GM12892 (cell line): ENCODE data around the gene PLPP4.
"Not testable (repeated sequence)": the region's sequence is repeated elsewhere in the genome, so short reads cannot be mapped to it uniquely, and the experiment has no call there.

ENCODE experiments used
- DNase-seq: peaks from one replicate; pipeline ENCODE4 v3.0.0; 2011; ENCODE audit not compliant: insufficient read length
- FAIRE-seq: peaks from 2 replicates; lab custom pipeline; 2011; peaks lifted over from hg19 to GRCh38; lab: Jason Lieb, UNC
- POLR2A ChIP-seq: IDR thresholded peaks from 2 replicates; pipeline ENCODE4 v1.6.1; 2011; ENCODE audit warnings: low read depth, low read length, control low read depth
- POLR2AphosphoS5 ChIP-seq: IDR thresholded peaks from 2 replicates; pipeline ENCODE4 v1.6.1; 2011; ENCODE audit warnings: low read depth, low read length, control low read depth
- TAF1 ChIP-seq: IDR thresholded peaks from 2 replicates; pipeline ENCODE4 v1.6.1; 2011; ENCODE audit warnings: low read depth, mild to moderate bottlenecking, control low read depth, low read length, borderline replicate concordance

The PLPP4 gene

DNA sequence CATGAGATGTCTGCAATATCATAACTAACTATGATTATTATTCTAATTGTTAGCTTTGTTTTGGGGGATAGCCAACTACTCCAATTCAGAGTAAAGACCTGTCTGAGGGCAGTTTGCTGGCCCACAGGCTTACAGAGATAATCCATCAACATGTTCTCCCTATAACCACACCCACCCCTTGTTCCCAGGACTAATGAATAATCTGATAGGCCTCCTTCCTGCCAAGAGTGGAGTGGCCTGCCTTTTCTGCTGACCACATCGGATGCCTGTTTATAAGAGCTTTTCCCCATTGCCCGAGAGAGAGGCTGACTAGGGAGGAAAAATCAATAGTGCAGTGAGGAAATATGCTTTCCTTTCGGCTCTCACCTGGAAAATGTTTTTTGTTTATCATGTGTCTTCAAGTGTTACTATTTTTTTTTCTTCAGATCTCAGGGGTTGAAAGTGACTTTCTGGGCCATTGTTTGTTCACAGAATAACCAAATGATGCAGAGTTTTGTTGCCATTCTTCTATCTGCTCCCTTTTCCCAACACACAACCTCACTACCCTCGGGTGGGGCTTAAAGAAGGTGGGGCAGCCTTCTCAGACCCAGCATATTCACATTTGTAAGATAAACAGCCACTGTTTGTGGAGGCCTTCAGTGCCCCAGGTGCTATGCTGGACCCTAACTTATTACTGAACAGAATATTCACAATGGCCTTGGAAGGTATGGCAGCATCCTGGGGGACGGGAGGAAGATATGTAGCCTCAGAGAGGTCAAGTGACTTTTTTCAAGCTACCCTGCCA is 38.4 kb downstream of the PLPP4 start:
- no peak for TF ChIP-seq POLR2A
- no peak for TF ChIP-seq POLR2AphosphoS5
- no peak for TF ChIP-seq TAF1
- FAIRE-seq (no peak), DNase-seq (no peak)

DNA sequence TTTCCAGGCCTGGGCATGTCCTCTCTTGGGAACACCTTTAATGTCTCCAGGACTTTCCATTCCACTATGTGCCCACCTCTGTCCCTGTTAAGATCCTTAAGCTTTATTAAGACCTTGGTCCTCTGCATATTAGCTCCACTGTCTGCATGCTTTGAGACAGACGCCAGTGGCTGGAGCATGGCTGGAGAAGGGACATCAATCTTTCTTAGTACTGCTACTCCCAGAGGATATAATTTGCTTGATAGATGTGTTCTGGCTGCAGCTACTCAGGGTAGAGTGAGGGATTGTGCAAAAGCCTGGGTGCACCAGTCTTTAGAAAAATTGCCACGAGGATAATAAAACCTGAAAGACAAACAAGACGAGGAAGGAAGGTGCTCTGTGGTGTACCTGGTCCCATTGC is 42.9 kb downstream of the PLPP4 start:
- TF ChIP-seq POLR2A = no peak
- no peak for TF ChIP-seq TAF1
- no peak for TF ChIP-seq POLR2AphosphoS5
- FAIRE-seq (no peak), DNase-seq (no peak)

- DNase-seq (no peak), FAIRE-seq (no peak)
- TF ChIP-seq TAF1 = no peak
- TF ChIP-seq POLR2AphosphoS5 = no peak
- no peak for TF ChIP-seq POLR2A
These were observed 46.7 kb downstream of the PLPP4 start for GRCh38 chr10:120503689-120504088.

DNA sequence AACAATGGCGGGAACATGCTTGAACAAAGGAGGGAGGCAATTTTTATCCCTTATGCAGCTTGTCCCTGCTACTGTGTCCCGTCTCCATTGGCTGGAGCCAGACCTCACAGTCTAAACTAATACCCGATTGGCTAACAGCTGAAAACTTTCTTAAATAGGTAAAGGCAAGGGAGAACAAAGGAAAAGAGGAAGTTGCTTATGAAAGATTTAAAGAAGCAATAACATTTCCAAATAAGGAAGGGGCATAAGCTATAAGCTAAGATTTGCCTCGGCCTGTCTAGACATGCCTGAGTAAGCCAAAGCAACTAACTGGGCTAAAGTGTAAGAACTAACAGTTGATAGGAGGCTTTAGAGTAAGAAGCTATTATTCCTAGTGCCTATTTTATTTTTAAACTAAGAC is 47.2 kb downstream of the PLPP4 start:
- not testable (repeated sequence) for DNase-seq
- FAIRE-seq = peak; percentile 46

DNA sequence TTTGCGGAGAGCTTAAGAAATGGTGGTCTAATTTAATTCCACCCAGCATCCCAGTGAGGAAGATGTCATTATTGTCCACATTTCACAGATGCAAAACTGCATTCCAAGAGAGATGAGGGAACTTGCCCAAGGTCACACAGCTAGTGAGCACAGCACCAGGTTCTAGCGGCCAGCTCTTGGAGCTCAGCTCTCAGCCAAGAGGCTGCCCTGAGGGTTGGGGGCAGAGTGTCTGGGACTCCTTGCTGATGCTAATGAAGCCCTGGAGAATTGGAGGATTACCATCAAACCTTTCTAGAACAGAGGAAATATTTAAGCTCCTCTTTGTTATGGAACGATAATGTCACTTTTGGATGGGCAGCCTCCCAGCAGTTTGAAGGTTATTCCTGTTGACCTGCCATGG is 48.0 kb downstream of the PLPP4 start:
- no peak for TF ChIP-seq POLR2A
- TF ChIP-seq TAF1 = no peak
- FAIRE-seq (no peak), DNase-seq (no peak)

- no peak for FAIRE-seq
- DNase-seq = no peak
- TF ChIP-seq POLR2AphosphoS5 = no peak
- no peak for TF ChIP-seq POLR2A
- TF ChIP-seq TAF1 = no peak
These were observed 48.8 kb downstream of the PLPP4 start for GRCh38 chr10:120505866-120506265.

- DNase-seq = no peak
- TF ChIP-seq POLR2AphosphoS5 (no peak), TAF1 (no peak), POLR2A (no peak)
- no peak for FAIRE-seq
These were observed 49.6 kb downstream of the PLPP4 start for GRCh38 chr10:120506674-120507073.

GRCh38 chr10:120507175-120507574 is 50.1 kb downstream of the PLPP4 start:
- TF ChIP-seq TAF1 (no peak), POLR2A (no peak), POLR2AphosphoS5 (no peak)
- no peak for FAIRE-seq
- DNase-seq = no peak

DNA sequence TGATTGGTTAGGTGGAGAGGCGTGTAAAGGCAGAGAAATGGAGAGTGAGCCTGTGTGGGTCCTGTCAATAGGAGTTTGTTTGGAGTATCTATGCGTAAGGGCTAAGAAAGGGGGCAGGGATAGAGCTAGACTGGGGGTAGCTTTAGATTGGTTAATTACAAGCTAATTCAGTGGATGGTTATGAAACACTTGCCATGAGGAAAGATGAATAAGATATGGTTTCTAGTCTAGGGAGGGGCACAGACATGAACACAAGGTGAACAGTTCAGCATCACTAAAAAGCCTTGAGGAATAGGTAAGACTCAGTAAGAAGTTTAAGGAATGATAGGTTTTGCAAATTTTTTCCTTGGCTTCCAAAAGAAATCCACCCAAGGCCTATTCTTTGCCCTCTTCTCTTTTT is 50.6 kb downstream of the PLPP4 start:
- TF ChIP-seq POLR2AphosphoS5 (no peak), TAF1 (no peak), POLR2A (no peak)
- DNase-seq = no peak
- no peak for FAIRE-seq

DNA sequence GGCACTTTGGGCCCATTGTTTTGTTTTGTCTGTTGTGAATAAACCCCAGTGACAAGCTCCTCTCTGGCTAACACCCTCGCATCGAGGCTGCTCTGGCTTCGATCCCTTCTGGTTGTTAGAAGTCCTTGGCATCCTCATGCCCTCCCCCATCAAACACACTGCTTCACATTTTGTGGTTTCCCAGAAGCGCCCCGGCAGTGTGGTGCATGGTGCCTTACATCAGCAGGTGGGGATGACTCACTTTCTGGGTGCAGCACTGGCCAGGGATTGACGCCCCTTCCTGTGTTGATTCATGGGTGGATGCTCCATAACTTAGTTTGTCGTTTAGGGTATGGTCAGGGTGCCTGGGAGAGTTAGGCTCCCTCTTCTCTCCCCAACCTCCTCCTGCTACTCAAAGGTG is 51.4 kb downstream of the PLPP4 start:
- TF ChIP-seq TAF1 (no peak), POLR2A (no peak), POLR2AphosphoS5 (no peak)
- no peak for DNase-seq
- FAIRE-seq = no peak

DNA sequence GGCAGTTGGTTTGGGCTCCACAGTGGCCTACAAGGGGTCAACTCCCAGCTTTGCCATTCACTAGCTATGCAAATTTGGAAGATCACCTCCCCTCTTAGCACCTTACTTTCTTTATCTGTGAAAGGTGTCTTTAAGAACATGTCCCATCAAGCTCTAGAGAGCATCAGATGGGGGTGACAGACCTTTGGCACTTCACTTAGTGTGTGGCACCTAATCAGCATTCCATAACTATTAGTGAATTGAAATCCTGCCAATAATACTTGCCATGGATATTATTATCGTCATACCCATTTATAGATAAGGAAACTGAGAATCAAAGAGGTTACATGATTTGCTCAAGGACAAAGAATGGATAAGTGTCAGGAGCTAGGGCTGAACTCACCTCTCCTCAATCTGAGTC is 51.9 kb downstream of the PLPP4 start:
- no peak for TF ChIP-seq TAF1
- TF ChIP-seq POLR2A = no peak
- TF ChIP-seq POLR2AphosphoS5 = no peak
- DNase-seq (no peak), FAIRE-seq (no peak)

DNA sequence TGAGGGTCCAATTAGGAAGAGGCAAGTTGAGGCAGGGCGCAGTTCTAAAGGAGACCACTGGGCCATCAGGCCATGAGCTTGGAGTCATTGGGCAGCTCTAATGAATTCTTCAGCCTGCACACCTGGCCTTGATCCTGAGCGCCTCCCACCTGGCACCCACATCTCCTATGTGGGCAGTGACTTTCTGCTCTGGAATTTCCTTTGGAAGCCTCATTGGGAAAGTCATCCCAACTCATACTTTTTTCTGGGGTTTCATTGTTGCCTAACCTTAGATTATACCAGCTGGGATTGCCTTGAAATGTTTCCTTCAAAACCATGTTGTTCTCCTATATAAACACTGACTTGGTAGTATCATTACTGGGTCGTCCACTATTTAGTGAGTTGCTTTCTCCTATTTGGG is 54.1 kb downstream of the PLPP4 start:
- no peak for FAIRE-seq
- no peak for DNase-seq
- TF ChIP-seq TAF1 = no peak
- no peak for TF ChIP-seq POLR2A
- no peak for TF ChIP-seq POLR2AphosphoS5

- TF ChIP-seq TAF1 = no peak
- no peak for TF ChIP-seq POLR2AphosphoS5
- TF ChIP-seq POLR2A = no peak
- no peak for DNase-seq
- FAIRE-seq = no peak
These were observed 56.3 kb downstream of the PLPP4 start for GRCh38 chr10:120513307-120513796.

GRCh38 chr10:120514035-120514620 is 57.1 kb downstream of the PLPP4 start:
- FAIRE-seq (no peak), DNase-seq (no peak)
- TF ChIP-seq TAF1 (no peak), POLR2AphosphoS5 (no peak), POLR2A (no peak)
